ENCODE results near the gene DUXA. TPM values are rescaled to one million over a fixed set of nuclear protein-coding genes. Genes with fewer than 3 reads are reported as not detected.
"Not testable (repeated sequence)": the region's sequence is repeated elsewhere in the genome, so short reads cannot be mapped to it uniquely, and the experiment has no call there.

DUXA gene
- total RNA-seq, 8 experiments from 2014 or later = not detected

DNA sequence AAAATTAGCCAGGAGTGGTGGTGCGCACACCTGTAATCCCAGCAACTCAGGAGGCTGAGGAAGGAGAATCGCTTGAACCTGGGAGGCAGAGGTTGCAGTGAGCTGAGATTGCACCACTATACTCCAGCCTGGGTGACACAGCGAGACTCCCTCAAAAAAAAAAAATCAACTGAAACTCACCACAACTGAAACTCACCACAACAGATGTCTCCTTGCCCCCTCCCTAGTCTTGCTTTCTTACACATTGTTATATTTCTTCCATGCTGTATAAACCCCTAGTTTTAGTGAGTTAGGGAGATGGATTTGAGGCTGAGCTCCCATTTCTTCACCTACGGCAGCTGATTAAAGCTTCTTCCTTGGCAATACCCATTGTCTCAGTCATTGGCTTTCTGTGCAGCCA is 25.6 kb downstream of the DUXA start:
- Histone ChIP-seq H3K4me3 (no peak overlapping the region), H3K4me1 (replicated peaks in 1 of 2) (no peaks in the 10 kb centered on the region), H3K27ac (no peak overlapping the region)
- ATAC-seq (replicated peaks in 6 of 8) = no peak
- in situ Hi-C loops (cut with MboI; ENCODE audit: low pct_unique_long_range_greater_than_20kb in 2 of 9, low sequenced_read_pairs in 9 of 9, unreplicated experiment in 9 of 9) = no loop called here
- 52 to 100% (median 77%) methylated on average over 1 to 4 of the region's 4 CpGs; no CpG with 5 or more reads in 4 of the 10 experiments for WGBS, 10 experiments

DNA sequence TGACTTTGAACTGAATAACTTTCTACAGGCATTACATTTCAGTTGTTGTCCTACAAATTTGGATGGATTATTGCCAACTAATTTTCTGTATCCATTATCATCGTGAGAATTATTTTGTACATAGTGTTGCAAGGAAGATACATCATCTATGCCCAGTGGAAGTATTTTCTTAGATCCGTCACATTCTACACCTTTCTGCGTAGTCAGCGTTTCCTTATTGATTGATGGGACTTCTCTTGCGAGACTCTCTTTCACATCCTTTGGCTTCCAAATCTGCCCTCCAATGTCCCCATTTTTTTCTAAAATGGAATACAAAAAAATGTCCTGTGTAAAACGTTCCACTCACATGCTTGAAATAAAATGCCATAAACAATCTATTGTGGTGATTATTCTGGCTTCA is 31.5 kb downstream of the DUXA start:
- Histone ChIP-seq H3K4me1 (replicated peaks in 1 of 2) (no peaks in the 10 kb centered on the region), H3K4me3 (no peak overlapping the region), H3K27ac (no peak overlapping the region)
- no peak for ATAC-seq (replicated peaks in 6 of 8)
- WGBS, 10 experiments = 39 to 89% (median 50%) methylated on average over 1 to 6 of the region's 6 CpGs
- in situ Hi-C loops (cut with MboI; ENCODE audit: low pct_unique_long_range_greater_than_20kb in 2 of 9, low sequenced_read_pairs in 9 of 9, unreplicated experiment in 9 of 9) = no loop called here

GRCh38 chr19:57127403-57127802 is 39.9 kb downstream of the DUXA start:
- 6 to 25% methylated on average over 3 of the region's 3 CpGs; no CpG with 5 or more reads in 8 of the 10 experiments for WGBS, 10 experiments
- ATAC-seq (replicated peaks in 6 of 8); H3K4me3 ChIP-seq; in situ Hi-C loops (cut with MboI; ENCODE audit: low pct_unique_long_range_greater_than_20kb in 2 of 9, low sequenced_read_pairs in 9 of 9, unreplicated experiment in 9 of 9); H3K4me1 ChIP-seq (replicated peaks in 1 of 2); H3K27ac ChIP-seq: not testable (repeated sequence)

- WGBS, 10 experiments = 5 to 75% (median 22%) methylated on average over 1 to 4 of the region's 4 CpGs; no CpG with 5 or more reads in 1 of the 10 experiments
- no peak for ATAC-seq (replicated peaks in 6 of 8)
- H3K4me3 ChIP-seq = no peak overlapping the region
- in situ Hi-C loops (cut with MboI; ENCODE audit: low pct_unique_long_range_greater_than_20kb in 2 of 9, low sequenced_read_pairs in 9 of 9, unreplicated experiment in 9 of 9) = no loop called here
- no peak overlapping the region for H3K27ac ChIP-seq
- H3K4me1 ChIP-seq (replicated peaks in 1 of 2) = no peaks in the 10 kb centered on the region
These were observed 43.4 kb downstream of the DUXA start for GRCh38 chr19:57123882-57124281.

DNA sequence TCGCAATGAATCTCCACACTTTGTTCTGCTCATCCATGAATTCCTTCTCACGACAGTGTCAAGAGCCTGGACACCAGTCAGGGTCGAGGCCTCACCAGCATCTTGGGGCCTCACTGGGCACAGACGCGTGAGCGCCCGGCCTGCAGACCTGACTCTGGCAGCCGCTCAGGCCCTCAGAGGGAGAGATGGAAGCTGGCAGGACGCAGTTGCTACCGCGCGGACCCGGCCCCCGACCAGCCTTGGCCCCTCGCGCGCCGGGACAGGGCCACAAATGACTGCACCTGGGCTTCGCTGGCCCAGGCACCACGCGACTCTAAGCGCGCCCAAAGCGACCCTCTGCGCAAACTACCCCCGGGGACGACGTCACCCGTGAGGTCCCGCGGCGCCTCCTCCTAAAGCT is 48.4 kb downstream of the DUXA start:
- H3K27ac ChIP-seq = no peak overlapping the region
- no peak for ATAC-seq (replicated peaks in 6 of 8)
- no peak overlapping the region for H3K4me3 ChIP-seq
- no peaks in the 10 kb centered on the region for H3K4me1 ChIP-seq (replicated peaks in 1 of 2)
- 55 to 100% (median 88%) methylated on average over 1 to 8 of the region's 32 CpGs; no CpG with 5 or more reads in 3 of the 10 experiments for WGBS, 10 experiments
- in situ Hi-C loops (cut with MboI; ENCODE audit: low pct_unique_long_range_greater_than_20kb in 2 of 9, low sequenced_read_pairs in 9 of 9, unreplicated experiment in 9 of 9) = no loop called here

DNA sequence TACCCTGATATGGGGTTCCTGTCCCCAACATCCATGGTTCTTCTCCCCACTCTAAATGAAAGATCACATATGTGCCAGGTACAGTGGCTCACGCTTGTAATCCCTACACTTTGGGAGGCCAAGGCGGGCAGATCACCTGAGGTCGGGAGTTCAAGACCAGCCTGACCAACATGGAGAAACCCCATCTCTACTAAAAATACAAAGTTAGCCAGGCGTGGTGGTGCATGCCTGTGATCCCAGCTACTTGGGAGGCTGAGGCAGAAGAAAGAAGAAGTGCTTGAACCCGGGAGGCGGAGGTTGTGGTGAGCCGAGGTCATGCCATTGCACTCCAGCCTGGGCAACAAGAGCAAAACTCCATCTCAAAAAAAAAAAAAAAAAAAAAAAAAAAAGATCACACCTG is 53.8 kb downstream of the DUXA start:
- H3K4me3 ChIP-seq; H3K27ac ChIP-seq; ATAC-seq (replicated peaks in 6 of 8); in situ Hi-C loops (cut with MboI; ENCODE audit: low pct_unique_long_range_greater_than_20kb in 2 of 9, low sequenced_read_pairs in 9 of 9, unreplicated experiment in 9 of 9); H3K4me1 ChIP-seq (replicated peaks in 1 of 2): not testable (repeated sequence)
- WGBS, 10 experiments = 20 to 100% (median 31%) methylated on average over 1 to 5 of the region's 7 CpGs; no CpG with 5 or more reads in 5 of the 10 experiments

DNA sequence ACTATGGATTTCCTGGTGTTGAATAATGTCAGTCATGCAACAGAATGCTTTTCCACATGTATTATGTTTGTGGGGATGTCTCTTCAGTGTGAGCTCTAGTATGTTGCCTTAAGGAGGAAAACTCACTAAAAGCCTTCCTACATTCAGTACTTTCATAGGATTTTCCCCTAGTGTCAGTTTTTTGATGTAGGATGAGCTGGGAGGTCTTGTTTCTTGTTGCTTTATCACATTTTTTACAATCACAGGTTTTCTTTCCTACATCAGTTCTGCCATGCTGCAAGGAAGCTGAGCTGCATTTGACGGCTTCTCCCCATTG is 56.0 kb downstream of the DUXA start:
- in situ Hi-C loops (cut with MboI; ENCODE audit: low pct_unique_long_range_greater_than_20kb in 2 of 9, low sequenced_read_pairs in 9 of 9, unreplicated experiment in 9 of 9) = no loop called here
- ATAC-seq (replicated peaks in 6 of 8) = no peak
- Histone ChIP-seq H3K27ac (no peak overlapping the region), H3K4me3 (no peak overlapping the region), H3K4me1 (replicated peaks in 1 of 2) (no peaks in the 10 kb centered on the region)
- 44 to 100% (median 70%) methylated on average over 1 of the region's 1 CpG; no CpG with 5 or more reads in 5 of the 10 experiments for WGBS, 10 experiments

DNA sequence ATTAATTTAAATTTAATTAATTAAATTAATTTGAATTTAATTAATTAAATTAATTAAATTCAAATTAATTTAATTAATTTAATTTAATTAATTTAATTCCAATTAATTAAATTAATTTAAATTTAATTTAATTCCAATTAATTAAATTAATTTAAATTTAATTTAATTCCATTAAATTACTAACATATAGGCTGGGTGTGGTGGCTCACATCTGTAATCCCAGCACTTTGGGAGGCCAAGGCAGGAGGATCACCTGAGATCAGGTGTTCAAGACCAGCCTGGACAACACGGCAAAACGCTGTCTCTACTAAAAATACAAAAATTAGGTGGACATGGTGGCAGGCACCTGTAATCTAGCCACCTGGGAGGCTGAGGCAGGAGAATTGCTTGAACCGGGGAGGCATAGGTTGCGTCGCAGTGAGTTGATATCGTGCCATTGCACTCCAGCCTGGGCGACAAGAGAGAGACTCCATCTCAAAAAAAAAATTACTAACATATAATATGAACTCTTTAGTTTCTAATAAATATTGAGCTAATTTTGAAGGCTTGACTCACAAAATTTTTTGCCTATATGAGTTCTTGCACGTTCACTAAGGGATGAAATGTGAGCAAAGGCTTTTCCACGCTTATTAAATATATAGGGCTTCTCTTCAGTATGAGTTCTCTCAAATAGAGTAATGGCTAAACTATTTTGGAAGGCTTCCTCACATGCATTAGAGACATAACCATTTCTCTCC is 56.5 kb downstream of the DUXA start:
- ATAC-seq (replicated peaks in 6 of 8) = no peak
- in situ Hi-C loops (cut with MboI; ENCODE audit: low pct_unique_long_range_greater_than_20kb in 2 of 9, low sequenced_read_pairs in 9 of 9, unreplicated experiment in 9 of 9) = no loop called here
- no peaks in the 10 kb centered on the region for H3K4me1 ChIP-seq (replicated peaks in 1 of 2)
- no peak overlapping the region for H3K27ac ChIP-seq
- H3K4me3 ChIP-seq = no peak overlapping the region
- WGBS, 10 experiments = 0 to 93% (median 73%) methylated on average over 1 to 9 of the region's 9 CpGs; no CpG with 5 or more reads in 1 of the 10 experiments

DNA sequence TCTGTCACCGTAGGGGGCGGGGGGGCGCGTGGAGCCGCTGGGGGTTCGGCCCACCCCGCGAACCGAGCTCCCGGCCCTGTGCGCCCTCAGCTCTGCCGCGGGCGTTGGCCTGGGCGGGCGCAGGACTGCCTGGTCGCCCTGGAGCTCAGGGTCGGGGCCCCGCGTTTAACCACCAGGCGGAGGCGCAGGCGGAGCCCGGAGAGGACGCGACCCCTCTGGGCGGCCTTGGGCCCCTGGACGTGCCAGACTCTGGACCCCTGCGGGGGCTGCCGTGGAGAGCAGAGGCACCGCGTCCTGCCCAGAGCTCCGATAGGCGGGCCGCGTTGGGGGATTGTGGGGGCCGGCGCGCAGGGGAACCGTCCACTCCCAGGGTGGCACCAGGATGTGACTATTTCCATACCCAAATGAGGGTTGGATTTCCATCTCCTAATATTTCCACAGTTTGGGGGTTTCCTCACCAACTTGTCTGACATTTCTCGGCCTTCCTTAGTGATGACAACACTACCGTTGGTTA is 60.5 kb downstream of the DUXA start:
- 17 to 100% (median 78%) methylated on average over 1 to 2 of the region's 42 CpGs; no CpG with 5 or more reads in 4 of the 10 experiments for WGBS, 10 experiments
- Histone ChIP-seq H3K4me1 (replicated peaks in 1 of 2) (no peaks in the 10 kb centered on the region), H3K4me3 (peak overlapping the region in 1 of 5 donors; percentile 30), H3K27ac (no peak overlapping the region)
- peak in 1 of 8 experiments; percentile 66 for ATAC-seq (replicated peaks in 6 of 8)
- in situ Hi-C loops (cut with MboI; ENCODE audit: low pct_unique_long_range_greater_than_20kb in 2 of 9, low sequenced_read_pairs in 9 of 9, unreplicated experiment in 9 of 9) = no loop called here

DNA sequence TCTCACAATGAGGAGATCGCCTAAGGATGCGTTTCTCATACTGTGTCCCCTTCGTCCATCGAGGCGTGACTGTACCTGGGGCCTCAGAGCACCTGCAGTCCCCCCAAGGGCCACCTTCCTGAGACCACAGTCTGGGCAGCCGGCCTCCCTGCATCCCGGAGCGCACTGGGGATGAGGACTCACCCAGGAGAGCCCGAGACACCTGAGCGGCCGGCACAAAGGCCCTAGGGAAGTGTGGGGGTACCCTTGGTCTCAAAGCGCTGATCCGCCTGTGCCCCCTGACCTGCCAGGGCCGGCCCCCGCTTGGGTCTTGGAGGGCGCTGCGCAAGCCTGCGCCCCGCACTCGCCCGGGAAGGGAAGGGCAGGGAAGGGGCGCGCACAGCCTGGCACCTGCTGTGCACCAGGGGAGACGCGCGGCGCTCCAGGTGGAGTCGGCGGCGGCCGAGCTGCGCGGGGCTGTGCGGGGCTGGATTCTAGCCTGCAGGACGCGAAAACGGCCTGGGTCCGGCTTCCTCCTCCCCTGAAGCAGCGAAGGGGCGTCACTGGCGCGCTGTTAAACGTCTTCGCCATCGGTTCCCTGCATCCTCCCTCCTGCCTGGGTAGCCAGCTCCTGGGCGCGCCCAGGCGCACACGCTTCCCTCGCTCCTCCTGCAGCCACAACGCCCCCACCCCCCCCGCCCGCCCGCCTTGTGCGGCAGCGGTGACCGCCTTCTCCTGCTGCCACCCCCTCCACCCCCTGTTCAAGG is 61.1 kb downstream of the DUXA start:
- peak in 1 of 8 experiments; percentile 61 for ATAC-seq (replicated peaks in 6 of 8)
- in situ Hi-C loops (cut with MboI; ENCODE audit: low pct_unique_long_range_greater_than_20kb in 2 of 9, low sequenced_read_pairs in 9 of 9, unreplicated experiment in 9 of 9) = no loop called here
- H3K27ac ChIP-seq = no peak overlapping the region
- no peaks in the 10 kb centered on the region for H3K4me1 ChIP-seq (replicated peaks in 1 of 2)
- peak overlapping the region in 1 of 5 donors; percentile 30 for H3K4me3 ChIP-seq
- 0 to 82% (median 60%) methylated on average over 1 to 17 of the region's 57 CpGs; no CpG with 5 or more reads in 2 of the 10 experiments for WGBS, 10 experiments

Other genes starting within 250 kb of the DUXA start
- under 1 TPM in 5 of 8 experiments, not detected in 3; 0.04 to 0.38 (median 0.10) TPM for gene USP29, start 47.5 kb downstream of the DUXA start, total RNA-seq
- gene ZIM3, start 22.3 kb downstream of the DUXA start, total RNA-seq = under 1 TPM in 1 of 8 experiments, not detected in 7; 0.13 TPM
- gene ZNF264, start 24.0 kb upstream of the DUXA start, total RNA-seq = 10 to 100 TPM in 7 of 8 experiments, 1 to 10 TPM in 1; 9.7 to 30.4 (median 16.5) TPM
- gene AURKC, start 63.5 kb upstream of the DUXA start, total RNA-seq = 1 to 10 TPM in 3 of 8 experiments, under 1 TPM in 4, not detected in 1; 0.63 to 3.2 (median 0.88) TPM
- gene ZNF805, start 73.1 kb upstream of the DUXA start, total RNA-seq = 10 to 100 TPM; 12.0 to 24.0 (median 17.8) TPM
- 100 to 1,000 TPM in 1 of 8 experiments, 10 to 100 TPM in 7; 38.8 to 113 (median 68.9) TPM for gene ZNF460, start 113.0 kb upstream of the DUXA start, total RNA-seq
- 10 to 100 TPM in 4 of 8 experiments, 1 to 10 TPM in 4; 6.2 to 13.8 (median 10.1) TPM for gene ZNF543, start 153.0 kb upstream of the DUXA start, total RNA-seq
- 10 to 100 TPM in 5 of 8 experiments, 1 to 10 TPM in 3; 5.7 to 12.0 (median 10.7) TPM for gene ZNF304, start 183.8 kb upstream of the DUXA start, total RNA-seq
- 10 to 100 TPM; 10.3 to 33.5 (median 24.1) TPM for gene TRAPPC2B, start 196.1 kb upstream of the DUXA start, total RNA-seq
- gene ZNF547, start 196.1 kb upstream of the DUXA start, total RNA-seq = 1 to 10 TPM; 3.8 to 6.9 (median 5.8) TPM
- 10 to 100 TPM in 7 of 8 experiments, 1 to 10 TPM in 1; 9.9 to 35.5 (median 25.4) TPM for gene ZNF548, start 222.4 kb upstream of the DUXA start, total RNA-seq
- gene ZNF17, start 243.7 kb upstream of the DUXA start, total RNA-seq = 10 to 100 TPM in 7 of 8 experiments, 1 to 10 TPM in 1; 7.8 to 21.6 (median 11.9) TPM

All from motor neuron (in vitro differentiated cells).